K562 (cell line): ENCODE data around the gene TDRD10. TPM values are rescaled to one million over a fixed set of nuclear protein-coding genes. Genes with fewer than 3 reads are reported as not detected.

Source experiments
- ATAC-seq: fragments of 200-7000 bp; cut with Tn5 transposase; 3 replicates; pipeline ENCODE4 v1.9.1; 2020; ENCODE audit warnings: moderate library complexity
- BruUV-seq: library from RNA; stranded (reverse); fragments of 400-500 nt; replicated peaks from 2 replicates; lab custom pipeline; 2021; lab: Mats Ljungman, UMichigan
- CTCF ChIA-PET: fragments of 300-600 bp; formaldehyde crosslinking; extraction: SDS; loops from one replicate; lab custom pipeline; 2021; ENCODE audit warnings: low intra/inter-chr PET ratio; lab: Yijun Ruan, JAX
- POLR2A ChIA-PET: fragments of 300-600, 350-650 bp; sonication (Branson Sonifier 250); formaldehyde crosslinking; extraction: SDS; loops from one replicate; lab custom pipeline; 2021; ENCODE audit warnings: antibody characterized with exemption, inconsistent platforms; lab: Yijun Ruan, JAX
- DNase-seq, 4 experiments: peaks; one replicate each; pipeline versions ENCODE4 v3.0.0 to v3.0.0-alpha.2; 2011 to 2018; ENCODE audit warnings: low spot score in 3 of 4, mixed read lengths in 3 of 4; ENCODE audit errors: extremely low read depth in 1 of 4
- FAIRE-seq: peaks from 2 replicates; lab custom pipeline; 2011; peaks lifted over from hg19 to GRCh38; lab: Jason Lieb, UNC
- H2AFZ ChIP-seq: 2 replicates; pipeline ENCODE4 v1.6.0; 2011; ENCODE audit warnings: low read depth, low read length, control low read depth, inconsistent platforms
- H3K27ac ChIP-seq: fragments of 200-600 bp; 3 replicates; pipeline ENCODE4 v1.8.0; 2011; ENCODE audit warnings: low read depth, mild to moderate bottlenecking, control low read depth, inconsistent platforms, low read length, moderate library complexity, mixed read lengths; ENCODE audit errors: extremely low read depth
- H3K27me3 ChIP-seq, 2 experiments: fragments of 300-600 bp in 1 of 2; 2 replicates in 1 of 2; 3 replicates in 1 of 2; pipeline versions ENCODE4 v1.6.0 to v1.8.0; 2011; ENCODE audit warnings: inconsistent platforms in 2 of 2, low read length in 2 of 2, mild to moderate bottlenecking in 1 of 2, mixed read lengths in 1 of 2, moderate library complexity in 1 of 2; ENCODE audit not compliant: control insufficient read depth in 2 of 2, insufficient read depth in 2 of 2
- H3K36me3 ChIP-seq: fragments of 300-600 bp; 3 replicates; pipeline ENCODE4 v1.8.0; 2011; ENCODE audit warnings: mild to moderate bottlenecking, low read length, inconsistent platforms; ENCODE audit not compliant: control insufficient read depth, insufficient read depth
- H3K4me1 ChIP-seq, 2 experiments: fragments of 200-600 bp in 1 of 2; replicated peaks in 1 of 2; 2 replicates in 1 of 2; 3 replicates in 1 of 2; pipeline versions ENCODE4 v1.5.1 to v1.8.0; 2011; ENCODE audit warnings: inconsistent platforms in 2 of 2, low read length in 2 of 2, mild to moderate bottlenecking in 1 of 2, mixed read lengths in 1 of 2, moderate library complexity in 1 of 2; ENCODE audit not compliant: control insufficient read depth in 2 of 2, insufficient read depth in 2 of 2
- H3K4me2 ChIP-seq: 2 replicates; pipeline ENCODE4 v1.6.1; 2011; ENCODE audit warnings: low read length, control low read depth, inconsistent platforms, mixed read lengths; ENCODE audit not compliant: insufficient read depth
- H3K4me3 ChIP-seq: fragments of 200-600 bp; sonication (generic), shearing (Covaris generic); 2 replicates; pipeline ENCODE4 v1.5.1; 2016; ENCODE audit warnings: control low read depth, inconsistent platforms
- H3K79me2 ChIP-seq: fragments of 200-600 bp; 3 replicates; pipeline ENCODE4 v1.8.0; 2011; ENCODE audit warnings: low read length, inconsistent platforms; ENCODE audit not compliant: control insufficient read depth, insufficient read depth
- H3K9ac ChIP-seq, 2 experiments: 2 replicates each; pipeline versions ENCODE4 v1.6.0 to v1.6.1; 2011; ENCODE audit warnings: low read depth in 2 of 2, low read length in 2 of 2, control low read depth in 1 of 2, inconsistent platforms in 1 of 2, mild to moderate bottlenecking in 1 of 2, mixed read lengths in 1 of 2; ENCODE audit not compliant: insufficient read depth in 1 of 2
- H3K9me1 ChIP-seq: one replicate; pipeline ENCODE4 v1.6.0; 2011; ENCODE audit warnings: inconsistent platforms, mild to moderate bottlenecking, low read length, moderate library complexity; ENCODE audit not compliant: control insufficient read depth, insufficient read depth
- H3K9me3 ChIP-seq: replicated peaks from 2 replicates; pipeline ENCODE4 v1.5.1; 2011; ENCODE audit warnings: low read depth, low read length, inconsistent platforms; ENCODE audit not compliant: control insufficient read depth, insufficient read depth
- H4K20me1 ChIP-seq: replicated peaks from 2 replicates; pipeline ENCODE4 v1.6.1; 2011; ENCODE audit warnings: low read length, inconsistent platforms, mixed read lengths; ENCODE audit not compliant: control insufficient read depth, insufficient read depth
- POLR2G ChIP-seq: fragments of 200-400 bp; formaldehyde crosslinking; IDR thresholded peaks from 2 replicates; pipeline ENCODE4 v1.6.1; 2017; ENCODE audit warnings: low read depth, mild to moderate bottlenecking, antibody characterized with exemption, low read length, moderate library complexity
- RBM14 ChIP-seq: fragments of 200-400 bp; formaldehyde crosslinking; IDR thresholded peaks from 2 replicates; pipeline ENCODE4 v1.6.1; 2018; ENCODE audit warnings: low read depth, mild to moderate bottlenecking, low read length, moderate library complexity, borderline replicate concordance; ENCODE audit not compliant: insufficient read depth
- ZNF77 ChIP-seq: fragments of 250-450 bp; sonication (Bioruptor Pico); IDR thresholded peaks from 2 replicates; pipeline ENCODE4 v1.5.0; 2020
- WGBS: fragments of 100-300 bp; shearing (Covaris generic); methylation state at CpG from one replicate; pipeline ENCODE4 v1.1.6; 2016; ENCODE audit warnings: low coverage, mixed read lengths; ENCODE audit not compliant: insufficient coverage; ENCODE audit errors: missing lambda C conversion rate; 5-methylcytosine and 5-hydroxymethylcytosine counted together
- in situ Hi-C: fragments of 300-500 bp; cut with MboI; formaldehyde crosslinking; loops from 4 replicates; pipeline ENCODE4 v1.15.0; 2018; ENCODE audit warnings: inconsistent platforms, mixed read lengths
- intact Hi-C: fragments of 100-400 bp; cut with micrococcal nuclease; formaldehyde crosslinking; loops from 2 replicates; pipeline ENCODE4 v1.14.2; 2022
- polyA plus RNA-seq, 8 experiments: library from polyadenylated mRNA; depleted of rRNA in 4 of 8; stranded (reverse) in 5 of 8; unstranded in 3 of 8; fragments of >200 nt; fragmentation: Nextera tagmentation in 2 of 8; fragmentation: Illumina TruSeq in 1 of 8; extraction: Ambion mirVana in 2 of 8; extraction: Trizol in 1 of 8; gene quantifications; 2 replicates each; pipeline versions ENCODE4 v1.2.1 to v1.2.3, GENCODE V29; 2011 to 2014; ENCODE audit warnings: inconsistent platforms in 1 of 8, missing spikeins in 1 of 8
- total RNA-seq, 7 experiments: library from RNA; depleted of rRNA in 6 of 7; stranded (reverse); fragments of >200 nt in 6 of 7; fragmentation: Illumina TruSeq in 2 of 7; extraction: Trizol in 2 of 7; gene quantifications; 2 replicates each; pipeline versions ENCODE4 v1.2.1 to v1.2.3, GENCODE V29; 2011 to 2021; ENCODE audit warnings: low replicate concordance in 1 of 7
- TF ChIP-seq, protein P1 (sequence below): sonication (generic); formaldehyde crosslinking; IDR thresholded peaks from 2 replicates; pipeline ENCODE4 v1.8.0; 2022; ENCODE audit warnings: mild to moderate bottlenecking, missing genetic modification reagents
- TF ChIP-seq, protein P2 (sequence below): fragments of 450-650 bp; IDR thresholded peaks from 2 replicates; pipeline ENCODE4 v1.6.1; 2016; ENCODE audit warnings: low read depth

The TDRD10 gene
- total and polyA plus RNA-seq, 9 of the 15 experiments (the other 6 are each of a cell fraction or from before 2014, with no cell fraction given), result not detected

DNA sequence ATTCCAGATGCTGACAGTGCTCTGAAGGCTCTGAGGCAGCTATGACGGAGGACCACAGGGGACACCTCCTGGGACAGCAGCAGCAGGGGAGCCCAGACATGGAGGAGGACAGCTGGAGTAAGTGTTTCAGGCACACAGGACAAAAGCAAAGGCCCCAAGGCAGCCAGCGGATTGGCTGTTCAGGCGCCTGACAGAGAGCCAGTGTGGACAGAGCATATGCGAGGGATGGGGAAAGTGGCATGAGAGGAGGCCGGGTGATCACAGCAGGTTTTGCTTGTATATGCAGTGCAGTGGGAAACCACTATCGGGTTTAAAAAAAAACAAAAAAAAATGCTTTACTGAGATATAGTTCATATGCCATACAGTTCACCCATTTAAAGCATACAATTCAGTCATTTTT, 84.6 kb downstream of the TDRD10 start:
- ChIA-PET CTCF (no interaction called here), POLR2A (no interaction called here)
- no peak overlapping the region for H2AFZ ChIP-seq
- no peaks in the 10 kb centered on the region for H3K27me3 ChIP-seq
- H3K9me1 ChIP-seq, result peaks cover 3% of the 10 kb centered on the region
- ATAC-seq, result no peak
- DNase-seq, result no peak
- FAIRE-seq, result no peak
- no peak overlapping the region for H3K27ac ChIP-seq
- H3K9me3 ChIP-seq, result no peaks in the 10 kb centered on the region
- TF ChIP-seq ZNF77, result no peak
- TF ChIP-seq, protein P1, sequence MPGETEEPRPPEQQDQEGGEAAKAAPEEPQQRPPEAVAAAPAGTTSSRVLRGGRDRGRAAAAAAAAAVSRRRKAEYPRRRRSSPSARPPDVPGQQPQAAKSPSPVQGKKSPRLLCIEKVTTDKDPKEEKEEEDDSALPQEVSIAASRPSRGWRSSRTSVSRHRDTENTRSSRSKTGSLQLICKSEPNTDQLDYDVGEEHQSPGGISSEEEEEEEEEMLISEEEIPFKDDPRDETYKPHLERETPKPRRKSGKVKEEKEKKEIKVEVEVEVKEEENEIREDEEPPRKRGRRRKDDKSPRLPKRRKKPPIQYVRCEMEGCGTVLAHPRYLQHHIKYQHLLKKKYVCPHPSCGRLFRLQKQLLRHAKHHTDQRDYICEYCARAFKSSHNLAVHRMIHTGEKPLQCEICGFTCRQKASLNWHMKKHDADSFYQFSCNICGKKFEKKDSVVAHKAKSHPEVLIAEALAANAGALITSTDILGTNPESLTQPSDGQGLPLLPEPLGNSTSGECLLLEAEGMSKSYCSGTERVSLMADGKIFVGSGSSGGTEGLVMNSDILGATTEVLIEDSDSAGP (CRISPR knock-in tag), result no peak
- no peak for TF ChIP-seq RBM14
- TF ChIP-seq, protein P2, sequence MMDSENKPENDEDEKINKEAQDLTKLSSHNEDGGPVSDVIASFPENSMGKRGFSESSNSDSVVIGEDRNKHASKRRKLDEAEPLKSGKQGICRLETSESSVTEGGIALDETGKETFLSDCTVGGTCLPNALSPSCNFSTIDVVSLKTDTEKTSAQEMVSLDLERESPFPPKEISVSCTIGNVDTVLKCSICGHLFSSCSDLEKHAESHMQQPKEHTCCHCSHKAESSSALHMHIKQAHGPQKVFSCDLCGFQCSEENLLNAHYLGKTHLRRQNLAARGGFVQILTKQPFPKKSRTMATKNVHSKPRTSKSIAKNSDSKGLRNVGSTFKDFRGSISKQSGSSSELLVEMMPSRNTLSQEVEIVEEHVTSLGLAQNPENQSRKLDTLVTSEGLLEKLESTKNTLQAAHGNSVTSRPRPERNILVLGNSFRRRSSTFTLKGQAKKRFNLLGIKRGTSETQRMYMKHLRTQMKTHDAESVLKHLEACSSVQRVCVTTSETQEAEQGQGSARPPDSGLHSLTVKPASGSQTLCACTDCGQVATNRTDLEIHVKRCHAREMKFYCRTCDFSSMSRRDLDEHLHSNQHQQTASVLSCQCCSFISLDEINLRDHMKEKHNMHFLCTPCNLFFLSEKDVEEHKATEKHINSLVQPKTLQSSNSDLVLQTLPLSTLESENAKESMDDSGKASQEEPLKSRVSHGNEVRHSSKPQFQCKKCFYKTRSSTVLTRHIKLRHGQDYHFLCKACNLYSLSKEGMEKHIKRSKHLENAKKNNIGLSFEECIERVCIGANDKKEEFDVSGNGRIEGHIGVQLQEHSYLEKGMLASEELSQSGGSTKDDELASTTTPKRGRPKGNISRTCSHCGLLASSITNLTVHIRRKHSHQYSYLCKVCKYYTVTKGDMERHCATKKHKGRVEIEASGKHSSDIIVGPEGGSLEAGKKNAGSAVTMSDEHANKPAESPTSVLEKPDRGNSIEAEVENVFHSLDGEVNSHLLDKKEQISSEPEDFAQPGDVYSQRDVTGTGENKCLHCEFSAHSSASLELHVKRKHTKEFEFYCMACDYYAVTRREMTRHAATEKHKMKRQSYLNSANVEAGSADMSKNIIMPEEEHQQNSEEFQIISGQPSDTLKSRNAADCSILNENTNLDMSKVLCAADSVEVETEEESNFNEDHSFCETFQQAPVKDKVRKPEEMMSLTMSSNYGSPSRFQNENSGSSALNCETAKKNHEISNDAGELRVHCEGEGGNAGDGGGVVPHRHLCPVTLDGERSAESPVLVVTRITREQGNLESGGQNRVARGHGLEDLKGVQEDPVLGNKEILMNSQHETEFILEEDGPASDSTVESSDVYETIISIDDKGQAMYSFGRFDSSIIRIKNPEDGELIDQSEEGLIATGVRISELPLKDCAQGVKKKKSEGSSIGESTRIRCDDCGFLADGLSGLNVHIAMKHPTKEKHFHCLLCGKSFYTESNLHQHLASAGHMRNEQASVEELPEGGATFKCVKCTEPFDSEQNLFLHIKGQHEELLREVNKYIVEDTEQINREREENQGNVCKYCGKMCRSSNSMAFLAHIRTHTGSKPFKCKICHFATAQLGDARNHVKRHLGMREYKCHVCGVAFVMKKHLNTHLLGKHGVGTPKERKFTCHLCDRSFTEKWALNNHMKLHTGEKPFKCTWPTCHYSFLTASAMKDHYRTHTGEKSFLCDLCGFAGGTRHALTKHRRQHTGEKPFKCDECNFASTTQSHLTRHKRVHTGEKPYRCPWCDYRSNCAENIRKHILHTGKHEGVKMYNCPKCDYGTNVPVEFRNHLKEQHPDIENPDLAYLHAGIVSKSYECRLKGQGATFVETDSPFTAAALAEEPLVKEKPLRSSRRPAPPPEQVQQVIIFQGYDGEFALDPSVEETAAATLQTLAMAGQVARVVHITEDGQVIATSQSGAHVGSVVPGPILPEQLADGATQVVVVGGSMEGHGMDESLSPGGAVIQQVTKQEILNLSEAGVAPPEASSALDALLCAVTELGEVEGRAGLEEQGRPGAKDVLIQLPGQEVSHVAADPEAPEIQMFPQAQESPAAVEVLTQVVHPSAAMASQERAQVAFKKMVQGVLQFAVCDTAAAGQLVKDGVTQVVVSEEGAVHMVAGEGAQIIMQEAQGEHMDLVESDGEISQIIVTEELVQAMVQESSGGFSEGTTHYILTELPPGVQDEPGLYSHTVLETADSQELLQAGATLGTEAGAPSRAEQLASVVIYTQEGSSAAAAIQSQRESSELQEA, result no peak
- no peak for TF ChIP-seq POLR2G
- WGBS, result 94% methylated on average over 6 of the region's 6 CpGs
- peaks cover 0 to 4% of the 10 kb centered on the region in 2 experiments; a peak in 1 of 5 replicates for H3K4me1 ChIP-seq
- no peak overlapping the region for H3K4me3 ChIP-seq
- intact Hi-C loops, result no loop called here
- H4K20me1 ChIP-seq, result no peaks in the 10 kb centered on the region; the same call in 1 of the 2 replicates
- in situ Hi-C loops, result no loop called here
- H3K4me2 ChIP-seq, result no peak overlapping the region
- H3K9ac ChIP-seq, result no peak overlapping the region
- no peaks in the 10 kb centered on the region for H3K79me2 ChIP-seq
- BruUV-seq, result no TSS peak
- H3K36me3 ChIP-seq, result peaks cover 100% of the 10 kb centered on the region
